B cell (primary cell): ENCODE results near the gene HMGA1.

Source experiments
- EZH2 ChIP-seq: IDR thresholded peaks from 2 replicates; pipeline ENCODE4 v1.6.1; 2012; ENCODE audit warnings: borderline replicate concordance, low read depth, mild to moderate bottlenecking, moderate library complexity, low read length; ENCODE audit not compliant: insufficient read depth, poor library complexity, severe bottlenecking
- TF ChIP-seq, protein P1 (sequence below): fragments of 200-600 bp; IDR thresholded peaks from one replicate; pipeline ENCODE4 v1.8.0; 2022; ENCODE audit warnings: antibody characterized with exemption, mild to moderate bottlenecking

DNA sequence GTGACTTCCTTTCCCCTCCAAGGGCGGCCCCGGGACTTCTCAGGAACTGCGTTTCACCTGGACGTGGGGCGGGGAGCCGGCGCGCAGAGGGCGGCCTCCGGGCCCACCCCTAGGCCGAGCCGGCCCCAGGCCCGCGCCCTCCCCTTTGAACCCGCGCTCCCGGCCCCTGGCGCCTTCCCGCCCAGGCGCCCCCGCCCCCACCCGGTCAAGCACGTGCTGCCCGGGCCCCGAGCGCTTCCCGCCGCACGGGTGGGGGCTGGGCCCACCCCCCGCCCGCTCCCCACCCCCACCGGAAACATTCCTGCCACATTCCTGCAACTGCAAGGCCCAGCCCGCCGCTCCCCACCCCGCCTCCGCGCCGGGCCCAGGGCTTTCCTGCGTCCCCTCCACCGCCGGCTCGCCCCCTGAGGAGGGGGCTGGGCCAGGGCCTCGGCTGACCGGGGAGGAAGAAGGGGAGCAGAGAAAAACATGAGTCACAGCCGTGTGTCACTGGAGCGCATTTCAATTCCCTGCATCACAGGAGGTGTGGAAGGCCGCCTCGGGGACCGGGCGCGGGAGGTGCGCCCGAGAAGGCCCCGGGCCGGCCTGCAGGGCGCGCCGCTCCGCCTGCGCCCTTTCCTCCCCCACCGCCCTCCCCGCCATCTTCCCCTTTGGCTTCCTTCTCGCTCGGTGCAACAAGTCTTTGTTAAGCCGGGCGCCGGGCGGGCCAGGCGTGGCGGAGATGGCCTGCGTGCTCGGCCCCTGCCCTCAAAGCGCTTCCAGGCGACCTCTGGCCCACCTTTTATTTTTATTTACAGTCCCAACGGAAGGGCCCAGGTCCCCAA lies 1.2 kb upstream of the HMGA1 start:
- TF ChIP-seq, protein P1, sequence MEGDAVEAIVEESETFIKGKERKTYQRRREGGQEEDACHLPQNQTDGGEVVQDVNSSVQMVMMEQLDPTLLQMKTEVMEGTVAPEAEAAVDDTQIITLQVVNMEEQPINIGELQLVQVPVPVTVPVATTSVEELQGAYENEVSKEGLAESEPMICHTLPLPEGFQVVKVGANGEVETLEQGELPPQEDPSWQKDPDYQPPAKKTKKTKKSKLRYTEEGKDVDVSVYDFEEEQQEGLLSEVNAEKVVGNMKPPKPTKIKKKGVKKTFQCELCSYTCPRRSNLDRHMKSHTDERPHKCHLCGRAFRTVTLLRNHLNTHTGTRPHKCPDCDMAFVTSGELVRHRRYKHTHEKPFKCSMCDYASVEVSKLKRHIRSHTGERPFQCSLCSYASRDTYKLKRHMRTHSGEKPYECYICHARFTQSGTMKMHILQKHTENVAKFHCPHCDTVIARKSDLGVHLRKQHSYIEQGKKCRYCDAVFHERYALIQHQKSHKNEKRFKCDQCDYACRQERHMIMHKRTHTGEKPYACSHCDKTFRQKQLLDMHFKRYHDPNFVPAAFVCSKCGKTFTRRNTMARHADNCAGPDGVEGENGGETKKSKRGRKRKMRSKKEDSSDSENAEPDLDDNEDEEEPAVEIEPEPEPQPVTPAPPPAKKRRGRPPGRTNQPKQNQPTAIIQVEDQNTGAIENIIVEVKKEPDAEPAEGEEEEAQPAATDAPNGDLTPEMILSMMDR, result no peak
- TF ChIP-seq EZH2, result no peak
